ENCODE results near the gene CD22. TPM values are rescaled to one million over a fixed set of nuclear protein-coding genes. Genes with fewer than 3 reads are reported as not detected.
"Not testable (repeated sequence)": the region's sequence is repeated elsewhere in the genome, so short reads cannot be mapped to it uniquely, and the experiment has no call there.

CD22 gene
- total RNA-seq, 1 donor from 2014 or later, result 56.3 TPM

- DNase-seq (ENCODE audit: low spot score in 2 of 2, unreplicated experiment in 2 of 2), result no peak
- Mint-ChIP-seq H3K4me1 (peaks cover 9% of the 10 kb centered on the region), H3K27me3 (ENCODE audit: low read depth) (peaks cover 1% of the 10 kb centered on the region), H3K36me3 (no peaks in the 10 kb centered on the region), H3K27ac (no peak overlapping the region), H3K4me3 (no peak overlapping the region), H3K9me3 (no peaks in the 10 kb centered on the region)
- TF ChIP-seq, protein P1, sequence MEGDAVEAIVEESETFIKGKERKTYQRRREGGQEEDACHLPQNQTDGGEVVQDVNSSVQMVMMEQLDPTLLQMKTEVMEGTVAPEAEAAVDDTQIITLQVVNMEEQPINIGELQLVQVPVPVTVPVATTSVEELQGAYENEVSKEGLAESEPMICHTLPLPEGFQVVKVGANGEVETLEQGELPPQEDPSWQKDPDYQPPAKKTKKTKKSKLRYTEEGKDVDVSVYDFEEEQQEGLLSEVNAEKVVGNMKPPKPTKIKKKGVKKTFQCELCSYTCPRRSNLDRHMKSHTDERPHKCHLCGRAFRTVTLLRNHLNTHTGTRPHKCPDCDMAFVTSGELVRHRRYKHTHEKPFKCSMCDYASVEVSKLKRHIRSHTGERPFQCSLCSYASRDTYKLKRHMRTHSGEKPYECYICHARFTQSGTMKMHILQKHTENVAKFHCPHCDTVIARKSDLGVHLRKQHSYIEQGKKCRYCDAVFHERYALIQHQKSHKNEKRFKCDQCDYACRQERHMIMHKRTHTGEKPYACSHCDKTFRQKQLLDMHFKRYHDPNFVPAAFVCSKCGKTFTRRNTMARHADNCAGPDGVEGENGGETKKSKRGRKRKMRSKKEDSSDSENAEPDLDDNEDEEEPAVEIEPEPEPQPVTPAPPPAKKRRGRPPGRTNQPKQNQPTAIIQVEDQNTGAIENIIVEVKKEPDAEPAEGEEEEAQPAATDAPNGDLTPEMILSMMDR (IDR thresholded peaks at IDR 0.05; ENCODE audit: unreplicated experiment), result no peak
Observed at GRCh38 chr19:35285095-35285449, 43.9 kb upstream of the CD22 start.

GRCh38 chr19:35285465-35285864 is 43.5 kb upstream of the CD22 start:
- peaks cover 10% of the 10 kb centered on the region for H3K4me1 Mint-ChIP-seq
- DNase-seq (ENCODE audit: low spot score in 2 of 2, unreplicated experiment in 2 of 2); H3K27ac Mint-ChIP-seq; H3K36me3 Mint-ChIP-seq; H3K4me3 Mint-ChIP-seq; H3K9me3 Mint-ChIP-seq; H3K27me3 Mint-ChIP-seq (ENCODE audit: low read depth): not testable (repeated sequence)

DNA sequence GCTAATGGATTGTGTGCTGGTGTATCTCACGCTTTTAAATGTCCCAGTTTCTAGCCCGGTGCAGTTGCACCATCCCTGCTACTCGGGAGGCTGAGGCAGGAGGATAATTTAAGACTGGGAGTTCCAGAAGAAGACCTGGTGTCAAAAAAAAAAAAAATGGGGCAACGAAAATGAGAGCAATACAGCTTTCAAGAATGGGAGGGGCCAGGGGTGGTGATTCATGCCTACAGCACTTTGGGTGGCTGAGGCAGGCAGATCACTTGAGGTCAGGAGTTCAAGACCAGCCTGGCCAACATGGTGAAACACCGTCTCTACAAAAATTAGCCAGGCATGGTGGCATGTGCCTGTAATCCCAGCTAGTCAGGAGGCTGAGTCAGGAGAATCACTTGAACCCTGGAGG is 42.9 kb upstream of the CD22 start:
- not testable (repeated sequence) for H3K27me3 Mint-ChIP-seq (ENCODE audit: low read depth); H3K27ac Mint-ChIP-seq; H3K9me3 Mint-ChIP-seq; DNase-seq (ENCODE audit: low spot score in 2 of 2, unreplicated experiment in 2 of 2); H3K4me3 Mint-ChIP-seq; H3K36me3 Mint-ChIP-seq
- H3K4me1 Mint-ChIP-seq, result peaks cover 13% of the 10 kb centered on the region

DNA sequence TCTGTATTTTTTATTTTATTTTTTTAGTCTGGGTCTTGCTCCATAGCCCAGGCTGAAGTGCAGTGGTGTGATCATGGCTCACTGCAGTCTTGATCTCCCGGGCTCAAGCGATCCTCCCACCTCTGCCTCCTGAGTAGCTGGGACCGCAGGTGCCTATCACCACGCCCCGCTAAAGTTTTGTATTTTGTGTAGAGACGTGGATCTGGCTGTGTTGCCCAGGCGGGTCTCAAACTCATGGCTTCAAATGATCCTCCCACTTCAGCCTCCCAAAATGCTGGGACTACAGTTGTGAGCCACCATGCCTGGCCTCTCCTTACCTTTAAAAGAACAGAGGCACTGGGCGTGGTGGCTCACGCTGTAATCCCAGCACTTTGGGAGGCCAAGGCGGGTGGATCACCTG is 41.3 kb upstream of the CD22 start:
- no peak for DNase-seq (ENCODE audit: low spot score in 2 of 2, unreplicated experiment in 2 of 2)
- Mint-ChIP-seq H3K4me3 (no peak overlapping the region), H3K27ac (no peak overlapping the region), H3K9me3 (no peaks in the 10 kb centered on the region), H3K4me1 (peaks cover 22% of the 10 kb centered on the region), H3K36me3 (no peaks in the 10 kb centered on the region), H3K27me3 (ENCODE audit: low read depth) (no peaks in the 10 kb centered on the region)
- TF ChIP-seq, protein P1 (IDR thresholded peaks at IDR 0.05; ENCODE audit: unreplicated experiment), result no peak

DNA sequence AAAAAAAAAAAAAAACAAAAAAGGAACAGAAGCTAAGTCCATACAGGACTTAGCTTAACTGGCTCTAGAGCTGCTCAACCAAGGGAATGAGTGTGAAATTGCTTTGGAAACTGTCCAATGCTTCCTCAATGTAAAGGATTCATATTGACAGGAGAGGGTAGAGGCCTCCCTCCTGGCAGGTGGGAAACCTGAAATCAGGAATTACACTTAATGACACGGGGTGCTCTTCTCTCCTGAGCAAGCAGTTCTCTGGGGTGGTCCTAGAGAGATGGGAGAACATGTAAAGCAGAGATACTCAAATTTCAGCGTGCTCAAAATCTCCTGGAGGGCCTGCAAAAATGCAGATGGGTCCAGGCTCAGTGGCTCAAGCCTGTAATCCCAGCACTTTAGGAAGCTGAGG is 40.7 kb upstream of the CD22 start:
- Mint-ChIP-seq H3K9me3 (no peaks in the 10 kb centered on the region), H3K4me1 (peaks cover 28% of the 10 kb centered on the region), H3K4me3 (no peak overlapping the region), H3K27ac (no peak overlapping the region), H3K36me3 (no peaks in the 10 kb centered on the region), H3K27me3 (ENCODE audit: low read depth) (no peaks in the 10 kb centered on the region)
- DNase-seq (ENCODE audit: low spot score in 2 of 2, unreplicated experiment in 2 of 2), result no peak
- TF ChIP-seq, protein P1 (IDR thresholded peaks at IDR 0.05; ENCODE audit: unreplicated experiment), result no peak

DNA sequence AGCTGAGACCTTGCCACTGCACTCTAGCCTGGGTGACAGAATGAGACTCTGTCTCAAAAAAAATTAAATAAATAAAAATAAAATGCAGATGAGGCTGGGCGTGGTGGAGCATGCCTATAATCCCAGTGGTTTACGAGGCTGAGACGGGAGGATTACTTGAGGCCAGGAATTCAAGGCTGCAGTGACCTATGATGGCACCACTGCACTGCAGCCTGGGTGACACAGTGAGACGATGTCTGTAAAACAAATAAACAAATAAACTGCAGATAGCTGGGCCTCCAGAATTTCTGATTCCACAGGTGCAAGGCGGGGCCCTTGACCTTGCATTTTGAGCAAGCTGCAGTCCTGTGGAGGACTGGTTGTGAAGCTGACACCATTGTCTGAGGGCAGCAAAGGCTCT is 40.1 kb upstream of the CD22 start:
- H3K27ac Mint-ChIP-seq, result no peak overlapping the region
- no peaks in the 10 kb centered on the region for H3K27me3 Mint-ChIP-seq (ENCODE audit: low read depth)
- H3K4me1 Mint-ChIP-seq, result peaks cover 32% of the 10 kb centered on the region
- no peak overlapping the region for H3K4me3 Mint-ChIP-seq
- H3K36me3 Mint-ChIP-seq, result no peaks in the 10 kb centered on the region
- TF ChIP-seq, protein P1 (IDR thresholded peaks at IDR 0.05; ENCODE audit: unreplicated experiment), result no peak
- H3K9me3 Mint-ChIP-seq, result no peaks in the 10 kb centered on the region
- no peak for DNase-seq (ENCODE audit: low spot score in 2 of 2, unreplicated experiment in 2 of 2)

- TF ChIP-seq, protein P1 (IDR thresholded peaks at IDR 0.05; ENCODE audit: unreplicated experiment), result no peak
- Mint-ChIP-seq H3K4me3 (no peak overlapping the region), H3K4me1 (peaks cover 35% of the 10 kb centered on the region), H3K36me3 (no peaks in the 10 kb centered on the region), H3K27ac (no peak overlapping the region), H3K9me3 (no peaks in the 10 kb centered on the region), H3K27me3 (ENCODE audit: low read depth) (no peaks in the 10 kb centered on the region)
- no peak for DNase-seq (ENCODE audit: low spot score in 2 of 2, unreplicated experiment in 2 of 2)
Observed at GRCh38 chr19:35290381-35291127, 38.4 kb upstream of the CD22 start.

Data from mesothelial cell of epicardium (in vitro differentiated cells).